CD4-positive, alpha-beta T cell treated with Interleukin-2 at 100 ng/mL for 4 hours (primary cell): ENCODE results near the gene KIF11.
"Not testable (repeated sequence)": the region's sequence is repeated elsewhere in the genome, so short reads cannot be mapped to it uniquely, and the experiment has no call there.

Experiments used
- DNase-seq: peaks from one replicate; pipeline ENCODE4 v3.0.0-alpha.2; 2020; ENCODE audit warnings: low spot score

Gene KIF11

DNA sequence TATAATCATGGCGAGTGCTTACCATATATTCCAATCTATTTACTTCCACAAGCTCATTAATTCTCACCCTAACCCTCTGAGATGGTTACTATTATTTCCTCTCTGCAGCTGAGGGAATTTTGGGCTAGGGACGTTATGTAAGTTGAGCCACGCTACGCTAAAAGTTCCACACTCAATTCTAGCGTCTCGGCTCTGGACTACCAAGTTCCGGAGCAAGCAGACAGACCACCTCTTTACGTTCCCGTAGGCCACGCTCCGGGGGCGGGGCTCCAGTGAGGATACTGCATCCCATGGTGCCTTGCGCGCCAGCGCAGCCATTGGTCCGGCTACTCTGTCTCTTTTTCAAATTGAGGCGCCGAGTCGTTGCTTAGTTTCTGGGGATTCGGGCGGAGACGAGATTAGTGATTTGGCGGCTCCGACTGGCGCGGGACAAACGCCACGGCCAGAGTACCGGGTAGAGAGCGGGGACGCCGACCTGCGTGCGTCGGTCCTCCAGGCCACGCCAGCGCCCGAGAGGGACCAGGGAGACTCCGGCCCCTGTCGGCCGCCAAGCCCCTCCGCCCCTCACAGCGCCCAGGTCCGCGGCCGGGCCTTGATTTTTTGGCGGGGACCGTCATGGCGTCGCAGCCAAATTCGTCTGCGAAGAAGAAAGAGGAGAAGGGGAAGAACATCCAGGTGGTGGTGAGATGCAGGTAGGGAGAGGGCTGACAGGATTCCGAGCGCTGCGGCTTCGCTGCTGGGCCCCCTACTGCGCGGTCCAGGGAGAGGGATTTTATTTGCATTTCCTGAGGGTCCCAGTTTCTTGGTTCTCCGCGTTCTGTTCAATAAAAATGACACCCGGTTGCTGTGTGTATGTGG is at the start of gene KIF11:
TSS of gene KIF11 (plus strand) at position 370 of the 858 bp plus-strand sequence. CDS start at position 616, 246 bp downstream.
- DNase-seq: peak; percentile 96

DNA sequence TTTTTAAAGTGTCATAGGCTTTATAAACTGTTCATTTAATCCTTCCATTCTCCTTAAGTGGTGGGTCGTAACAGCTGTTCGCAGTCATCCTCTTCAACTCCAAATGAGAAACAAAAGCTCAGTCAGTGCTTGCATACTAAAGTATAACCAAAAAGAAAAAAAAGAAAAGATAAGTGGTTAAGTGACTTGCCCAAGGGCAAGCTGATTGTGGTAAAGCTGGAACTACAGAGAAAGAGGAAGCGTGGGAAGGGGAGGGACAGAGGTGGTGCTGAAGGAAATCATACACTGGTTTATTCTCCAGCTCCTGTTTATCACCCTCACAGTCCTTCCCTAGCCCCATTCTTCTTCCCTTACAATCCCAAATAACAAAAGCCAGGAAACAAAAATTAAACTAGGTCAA is 48.6 kb upstream of the KIF11 start:
- peak; percentile 2 for DNase-seq

GRCh38 chr10:92545556-92545955 is 47.4 kb upstream of the KIF11 start:
- DNase-seq: no peak

DNA sequence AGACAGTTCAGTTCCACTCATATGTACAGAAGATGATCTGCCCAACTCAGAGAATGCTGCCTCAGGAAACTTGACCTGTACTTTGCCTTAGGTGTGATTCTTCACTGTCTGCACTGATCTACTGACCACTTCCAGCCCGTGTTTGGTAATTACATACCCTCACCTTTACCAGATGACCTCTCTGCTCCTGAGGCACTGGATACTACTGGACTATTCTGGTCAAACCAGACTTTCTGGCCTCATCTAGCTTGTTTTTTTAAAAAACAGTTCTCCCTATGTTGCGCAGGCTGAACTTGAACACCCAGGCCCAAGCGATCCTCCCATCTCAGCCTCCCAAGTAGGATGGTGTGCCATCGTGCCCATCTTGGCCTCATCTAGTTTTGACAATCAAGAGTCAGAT is 45.3 kb upstream of the KIF11 start:
- no peak for DNase-seq

- DNase-seq: no peak
Observed at GRCh38 chr10:92550924-92551323, 42.0 kb upstream of the KIF11 start.

DNA sequence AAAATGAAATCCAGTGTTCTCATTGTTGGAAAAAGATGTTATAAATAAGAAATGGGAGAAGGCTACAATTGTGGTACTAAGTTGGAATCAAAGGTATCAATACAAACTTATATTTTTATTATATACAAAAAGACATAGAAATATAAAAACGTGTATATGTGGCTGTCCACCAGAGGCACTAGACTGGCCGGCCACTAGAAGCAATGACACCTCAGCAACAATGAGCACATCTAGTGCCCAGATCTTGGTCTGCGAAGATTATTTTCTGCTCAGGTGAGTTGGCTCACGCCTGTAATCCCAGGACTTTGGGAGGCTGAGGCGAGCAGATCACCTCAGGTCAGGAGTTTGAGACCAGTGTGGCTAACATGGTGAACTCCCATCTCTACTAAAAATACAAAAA is 40.6 kb upstream of the KIF11 start:
- no peak for DNase-seq

DNA sequence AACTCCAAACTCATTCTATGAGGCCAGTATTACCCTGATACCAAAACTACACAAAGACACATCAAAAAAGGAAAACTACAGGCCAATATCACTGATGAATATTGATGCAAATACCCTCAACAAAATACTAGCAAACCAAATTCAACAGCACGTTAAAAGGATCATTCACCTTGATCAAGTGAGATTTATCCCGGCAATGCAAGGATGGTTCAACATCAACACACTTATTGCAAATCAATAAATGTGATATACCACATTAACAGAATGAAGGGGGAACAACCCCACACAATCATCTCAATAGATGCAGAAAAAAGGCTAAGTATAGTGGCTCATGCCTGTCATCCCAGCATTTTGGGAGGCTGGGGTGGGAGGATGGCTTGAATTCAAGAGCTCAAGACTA is 39.0 kb upstream of the KIF11 start:
- DNase-seq: no peak

- no peak for DNase-seq
Observed at GRCh38 chr10:92559046-92559445, 33.9 kb upstream of the KIF11 start.

DNA sequence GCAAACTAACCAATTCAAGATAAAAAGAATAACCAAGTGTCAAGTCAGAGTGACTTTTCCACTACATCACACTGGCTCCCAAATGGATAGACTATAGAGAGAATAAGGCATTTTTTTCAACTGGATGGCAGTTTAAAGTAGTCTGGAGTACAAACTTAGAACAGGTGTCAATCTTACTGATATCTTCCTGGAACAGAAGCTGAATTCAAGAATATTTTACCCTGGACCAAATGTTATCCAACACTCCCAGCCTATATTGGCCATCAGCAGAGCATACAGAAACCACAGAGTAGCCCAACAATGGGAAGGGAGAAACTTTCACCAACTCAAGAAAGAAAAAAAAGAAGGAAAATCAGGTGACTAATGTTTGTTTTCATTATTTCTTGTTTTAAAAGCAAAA is 30.5 kb upstream of the KIF11 start:
- no peak for DNase-seq

DNA sequence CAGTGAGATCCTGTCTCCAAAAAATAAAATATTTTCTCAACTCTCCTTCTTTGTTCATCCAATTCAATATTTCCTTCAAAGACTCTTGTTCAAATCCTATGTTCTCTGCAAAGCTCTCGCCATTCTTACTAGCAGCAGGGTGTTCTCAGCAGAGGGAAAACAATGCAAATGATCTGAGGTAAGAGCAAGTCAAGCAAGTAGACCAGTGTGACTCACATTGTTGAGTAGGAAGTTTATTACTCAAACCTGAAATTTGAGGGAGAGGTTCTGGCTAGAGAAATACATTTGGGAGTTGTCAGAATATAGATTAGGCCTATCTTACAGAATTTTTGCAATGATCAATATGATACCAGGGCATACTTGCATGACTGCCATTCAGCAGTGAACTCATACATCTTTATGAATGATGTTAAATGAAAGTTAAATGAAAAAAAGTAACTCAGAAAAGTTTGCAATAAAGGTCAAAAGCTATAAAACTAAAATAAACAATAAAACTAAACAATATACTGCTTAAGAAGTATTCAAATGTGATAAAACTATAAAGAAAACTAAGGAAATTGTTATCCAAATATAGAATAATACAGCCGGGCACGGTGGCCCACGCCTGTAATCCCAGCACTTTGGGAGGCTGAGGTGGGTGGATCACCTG is 24.9 kb upstream of the KIF11 start:
- DNase-seq: no peak

DNA sequence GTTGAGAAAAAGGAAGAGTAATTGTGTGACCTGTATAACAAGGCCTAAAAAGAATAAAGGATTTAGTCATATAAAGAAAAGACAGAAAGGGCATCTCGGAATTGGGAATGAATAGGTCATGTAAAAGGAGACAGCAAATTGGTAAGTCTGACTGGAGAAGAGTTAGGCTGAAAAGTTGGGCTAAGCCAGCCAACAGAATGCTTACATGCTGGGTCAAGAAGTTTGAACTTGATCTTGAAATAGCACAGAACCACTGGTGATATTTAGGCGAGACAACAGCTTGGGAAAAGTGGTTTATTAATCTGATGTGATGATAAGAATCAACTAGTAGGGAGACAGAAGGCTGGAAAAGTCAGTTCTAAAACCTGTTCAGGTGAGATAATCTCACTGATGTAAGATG is 23.9 kb upstream of the KIF11 start:
- no peak for DNase-seq

DNA sequence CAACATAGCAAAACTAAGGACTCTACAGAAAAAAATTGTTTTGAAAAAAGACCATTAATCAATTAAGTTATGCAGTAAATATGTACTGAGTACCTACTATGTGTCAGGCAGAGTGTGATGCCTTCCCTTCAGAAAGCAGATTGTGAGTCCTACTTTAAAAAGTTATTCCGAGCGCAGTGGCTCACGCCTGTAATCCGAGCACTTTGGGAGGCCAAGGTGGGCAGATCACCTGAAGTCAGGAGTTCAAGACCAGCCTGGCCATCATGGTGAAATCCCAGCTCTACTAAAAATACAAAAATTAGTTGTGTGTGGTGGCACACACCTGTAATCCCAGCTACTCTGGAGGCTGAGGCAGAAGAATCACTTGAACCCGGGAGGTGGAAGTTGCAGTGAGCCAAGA is 23.3 kb upstream of the KIF11 start:
- not testable (repeated sequence) for DNase-seq

DNA sequence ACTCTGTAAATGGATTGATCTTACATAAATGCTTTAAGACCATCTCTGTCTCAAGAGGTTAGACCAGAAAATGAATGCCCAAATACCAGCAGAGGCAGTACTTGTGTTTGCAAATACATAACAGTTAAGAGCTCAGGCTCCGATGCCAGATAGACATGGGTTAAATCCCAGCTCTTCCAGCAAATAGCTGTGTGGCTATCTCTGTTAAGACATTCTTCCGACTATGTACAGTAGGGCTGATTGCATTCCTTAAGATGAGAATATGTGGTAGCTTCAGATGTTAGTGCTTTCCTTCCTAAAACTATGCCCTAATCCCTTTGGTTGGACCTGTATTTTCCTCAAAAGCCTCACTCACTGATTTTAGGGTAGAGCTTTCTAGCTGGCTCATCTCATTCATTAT is 21.3 kb upstream of the KIF11 start:
- no peak for DNase-seq

GRCh38 chr10:92572362-92573090 is 20.4 kb upstream of the KIF11 start:
- no peak for DNase-seq

DNA sequence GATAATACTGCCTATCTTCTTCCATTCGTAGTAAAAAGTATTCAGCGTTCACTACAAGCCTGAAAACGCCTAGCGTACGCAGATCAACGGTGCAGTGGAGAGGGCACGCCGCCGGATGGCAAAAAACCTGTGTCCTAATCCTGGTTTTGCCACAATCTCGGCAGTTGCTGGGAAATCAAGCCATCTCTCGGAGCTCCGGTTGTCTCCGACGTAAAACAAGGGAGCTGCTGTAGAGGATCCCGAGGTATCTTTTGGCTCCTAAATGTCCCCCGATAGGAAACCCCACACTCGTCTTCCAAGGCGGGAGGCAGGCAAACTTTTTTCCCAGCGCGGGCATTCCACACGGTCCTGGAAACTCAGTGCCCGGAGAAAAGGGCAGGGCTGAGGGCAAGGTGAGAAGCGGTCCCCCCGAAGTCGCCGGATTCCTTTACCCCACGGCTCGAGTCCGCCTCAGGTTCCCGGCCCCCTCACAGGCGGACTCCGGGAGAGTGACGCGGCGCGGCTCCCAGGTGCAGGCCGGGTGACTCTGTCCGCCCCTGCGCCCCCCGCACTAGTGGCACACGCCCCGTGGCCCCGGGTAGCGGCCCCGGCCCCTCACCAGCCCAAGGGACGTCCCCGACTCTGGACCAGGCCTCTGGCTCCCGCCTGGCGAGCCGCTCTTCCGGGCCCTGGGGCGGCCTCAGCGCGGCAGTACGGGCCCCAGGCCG is 19.7 kb upstream of the KIF11 start:
- DNase-seq: peak; percentile 16

DNA sequence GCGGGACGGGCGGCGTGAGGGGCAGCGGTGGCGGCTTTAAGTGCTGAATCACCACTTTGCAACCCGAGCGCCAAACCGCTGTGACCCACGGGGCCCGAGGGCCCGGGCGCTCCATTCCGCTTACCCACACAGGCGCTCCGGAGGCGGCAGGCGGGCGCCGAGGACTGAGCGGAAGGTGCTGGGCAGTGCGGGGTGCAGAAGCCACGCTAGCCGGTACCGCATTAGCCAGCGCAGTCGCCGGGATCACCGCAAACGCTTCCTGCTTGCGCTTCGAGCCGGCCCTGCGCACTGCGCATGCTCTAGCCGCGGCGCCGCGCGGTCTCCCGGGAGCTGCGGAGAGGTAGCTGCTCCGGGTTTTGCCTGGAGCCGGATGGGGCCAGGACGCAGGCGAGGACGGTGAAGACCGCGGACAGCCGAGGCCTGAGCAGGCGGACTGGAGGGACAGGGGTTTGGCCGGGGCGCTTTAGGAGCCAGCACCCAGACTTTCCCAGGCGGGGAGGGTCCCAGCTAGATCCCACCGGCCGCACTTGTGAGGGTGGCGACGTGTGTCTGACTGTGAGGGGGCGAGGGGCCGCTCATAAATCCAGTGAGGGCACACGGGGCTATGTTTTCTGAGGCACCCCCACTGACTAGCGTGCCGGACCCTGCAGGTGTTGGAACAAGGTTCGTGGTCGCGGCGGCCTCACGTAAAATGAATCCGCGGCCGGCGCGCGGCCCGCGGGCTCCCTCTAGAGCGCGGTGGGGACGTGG is 19.0 kb upstream of the KIF11 start, which contains the start of gene IDE:
TSS of gene IDE (minus strand) at position 296 of the 750 bp plus-strand sequence. CDS start at position 222, 74 bp downstream.
- DNase-seq: peak; percentile 81

DNA sequence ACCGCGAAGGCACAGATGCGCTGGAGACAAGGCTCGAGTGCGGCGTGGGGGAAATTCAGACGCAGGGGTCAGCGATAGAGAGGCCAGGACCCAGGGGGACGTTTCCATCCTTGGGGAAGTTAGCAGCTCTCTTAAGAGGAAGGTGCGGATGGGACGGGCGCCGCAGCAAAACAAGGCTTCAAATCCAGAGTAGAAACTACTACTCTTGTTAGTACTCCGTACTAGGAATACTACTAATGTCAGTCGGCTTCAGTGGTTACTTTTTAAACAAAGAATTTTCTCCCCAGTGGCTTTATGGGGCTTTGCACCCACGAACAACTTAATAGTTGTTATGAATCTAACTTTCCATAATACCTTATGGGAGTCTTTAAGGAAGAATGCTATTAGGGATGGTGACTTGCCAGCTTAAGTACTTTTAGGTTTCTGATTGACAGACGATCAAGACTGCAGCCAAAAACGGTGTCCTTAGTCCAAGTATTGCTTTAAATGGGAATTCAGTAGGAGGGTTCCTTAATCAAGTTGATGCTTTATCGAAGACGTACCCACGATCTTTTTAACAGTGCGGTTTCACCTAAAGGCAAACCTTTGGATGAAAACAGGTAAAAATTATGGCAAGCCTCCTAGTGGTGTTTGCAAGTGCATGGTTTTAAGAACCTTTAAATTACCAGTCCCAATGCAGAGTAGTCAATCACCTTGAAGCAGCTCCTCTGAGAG is 18.2 kb upstream of the KIF11 start:
- DNase-seq: peak; percentile 42

DNA sequence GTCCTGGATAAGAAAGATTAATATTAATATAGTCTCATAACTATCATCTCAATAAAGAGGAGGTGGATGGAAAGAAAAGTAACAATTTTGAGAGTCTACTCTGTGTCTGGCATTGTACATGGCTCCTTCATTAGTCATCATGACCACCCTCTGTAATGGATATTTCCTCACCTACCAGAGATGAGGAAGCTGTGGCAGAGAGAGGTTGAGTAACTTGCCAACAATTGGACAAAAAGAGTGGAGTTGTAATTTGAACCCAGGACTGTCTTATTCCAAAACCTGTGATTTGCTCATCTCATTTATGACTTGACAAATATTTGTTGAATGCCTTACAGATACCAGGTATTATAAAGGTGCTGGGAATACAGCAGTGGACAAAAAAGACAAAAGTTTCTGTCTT is 17.0 kb upstream of the KIF11 start:
- DNase-seq: no peak

DNA sequence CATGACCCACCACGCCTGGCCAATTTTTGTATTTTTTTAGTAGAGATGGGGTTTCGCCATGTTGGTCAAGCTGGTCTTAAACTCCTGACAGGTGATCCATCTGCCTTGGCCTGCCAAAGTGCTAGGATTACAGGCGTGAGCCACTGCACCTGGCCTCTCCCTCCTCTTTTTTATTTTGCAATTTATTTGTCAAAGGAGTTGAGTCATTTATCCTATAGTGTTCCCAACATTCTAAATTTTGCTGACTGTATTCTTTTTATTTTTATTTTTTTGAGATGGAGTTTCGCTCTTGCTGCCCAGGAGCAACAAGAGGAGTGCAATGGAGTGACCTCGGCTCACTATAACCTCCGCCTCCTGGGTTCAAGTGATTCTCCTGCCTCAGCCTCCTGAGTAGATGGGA is 10.6 kb upstream of the KIF11 start:
- not testable (repeated sequence) for DNase-seq
